Bronchial epithelial cell (primary cell): ENCODE results near the gene NDUFB7. TPM values are rescaled to one million over a fixed set of nuclear protein-coding genes. Genes with fewer than 3 reads are reported as not detected.
"Not testable (repeated sequence)": the region's sequence is repeated elsewhere in the genome, so short reads cannot be mapped to it uniquely, and the experiment has no call there.

ENCODE experiments used
- DNase-seq: peaks from one replicate; pipeline ENCODE4 v3.0.0-alpha.2; 2010; ENCODE audit warnings: low read depth
- FAIRE-seq: peaks from 2 replicates; lab custom pipeline; 2011; peaks lifted over from hg19 to GRCh38; lab: Jason Lieb, UNC
- H3K27me3 ChIP-seq: 2 replicates; pipeline ENCODE4 v1.5.1; 2011; ENCODE audit warnings: low read length; ENCODE audit not compliant: control insufficient read depth, insufficient read depth
- H3K36me3 ChIP-seq: 2 replicates; pipeline ENCODE4 v1.5.1; 2011; ENCODE audit warnings: low read length; ENCODE audit not compliant: control insufficient read depth, insufficient read depth
- H3K4me3 ChIP-seq: 2 replicates; pipeline ENCODE4 v1.5.1; 2011; ENCODE audit warnings: mild to moderate bottlenecking, low read depth, low read length, control low read depth
- total RNA-seq: library from RNA; depleted of rRNA; stranded (reverse); fragments of >200 nt; gene quantifications from 2 replicates; pipeline ENCODE4 v1.2.1, GENCODE V29; 2014
- TF ChIP-seq, protein P1 (sequence below): IDR thresholded peaks from 2 replicates; pipeline ENCODE4 v1.5.1; 2011; ENCODE audit warnings: mild to moderate bottlenecking, moderate library complexity, low read length, control low read depth, inconsistent platforms; ENCODE audit not compliant: insufficient read depth, severe bottlenecking

NDUFB7 gene
- total RNA-seq, 1 donor from 2014 or later = 192 TPM

DNA sequence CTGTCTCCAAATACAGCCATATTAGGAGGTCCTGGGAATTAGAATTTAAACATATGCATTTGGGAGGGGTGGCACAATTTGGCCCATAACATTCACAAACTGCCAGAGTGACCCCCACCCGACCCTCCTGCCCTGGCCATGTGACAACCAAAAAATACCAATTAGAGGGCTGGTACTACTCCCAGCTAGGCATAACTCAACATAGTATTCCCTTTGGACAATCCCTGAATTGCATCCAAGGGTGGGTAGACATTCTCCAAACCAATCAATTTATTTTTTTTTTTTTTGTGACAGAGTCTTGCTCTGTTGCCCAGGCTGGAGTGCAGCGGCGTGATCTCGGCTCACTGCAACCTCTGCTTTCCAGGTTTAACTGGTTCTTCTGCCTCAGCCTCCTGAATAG lies 40.8 kb upstream of the NDUFB7 start:
- FAIRE-seq (no peak), DNase-seq (no peak)
- H3K4me3 ChIP-seq = no peak overlapping the region
- TF ChIP-seq, protein P1, sequence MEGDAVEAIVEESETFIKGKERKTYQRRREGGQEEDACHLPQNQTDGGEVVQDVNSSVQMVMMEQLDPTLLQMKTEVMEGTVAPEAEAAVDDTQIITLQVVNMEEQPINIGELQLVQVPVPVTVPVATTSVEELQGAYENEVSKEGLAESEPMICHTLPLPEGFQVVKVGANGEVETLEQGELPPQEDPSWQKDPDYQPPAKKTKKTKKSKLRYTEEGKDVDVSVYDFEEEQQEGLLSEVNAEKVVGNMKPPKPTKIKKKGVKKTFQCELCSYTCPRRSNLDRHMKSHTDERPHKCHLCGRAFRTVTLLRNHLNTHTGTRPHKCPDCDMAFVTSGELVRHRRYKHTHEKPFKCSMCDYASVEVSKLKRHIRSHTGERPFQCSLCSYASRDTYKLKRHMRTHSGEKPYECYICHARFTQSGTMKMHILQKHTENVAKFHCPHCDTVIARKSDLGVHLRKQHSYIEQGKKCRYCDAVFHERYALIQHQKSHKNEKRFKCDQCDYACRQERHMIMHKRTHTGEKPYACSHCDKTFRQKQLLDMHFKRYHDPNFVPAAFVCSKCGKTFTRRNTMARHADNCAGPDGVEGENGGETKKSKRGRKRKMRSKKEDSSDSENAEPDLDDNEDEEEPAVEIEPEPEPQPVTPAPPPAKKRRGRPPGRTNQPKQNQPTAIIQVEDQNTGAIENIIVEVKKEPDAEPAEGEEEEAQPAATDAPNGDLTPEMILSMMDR = no peak
- no peaks in the 10 kb centered on the region for H3K36me3 ChIP-seq
- no peaks in the 10 kb centered on the region for H3K27me3 ChIP-seq

DNA sequence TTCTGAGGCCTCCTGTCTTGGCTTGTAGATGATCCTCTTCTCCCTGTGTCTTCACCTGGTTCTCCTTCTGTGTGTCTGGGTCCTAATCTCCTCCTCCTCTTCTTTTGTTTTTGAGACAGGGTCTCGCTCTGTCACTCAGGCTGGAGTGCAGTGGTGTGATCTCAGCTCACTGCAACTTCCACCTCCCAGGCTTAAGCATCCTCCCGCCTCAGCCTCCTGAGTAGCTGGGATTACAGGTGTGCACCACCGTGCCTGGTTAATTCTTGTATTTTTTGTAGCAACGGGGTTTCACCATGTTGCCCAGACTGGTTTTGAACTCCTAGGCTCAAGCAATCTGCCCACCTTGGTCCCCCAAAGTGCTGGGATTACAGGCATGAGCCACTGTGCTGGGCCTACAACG lies 40.4 kb upstream of the NDUFB7 start:
- not testable (repeated sequence) for H3K27me3 ChIP-seq, FAIRE-seq, DNase-seq, H3K4me3 ChIP-seq, H3K36me3 ChIP-seq

DNA sequence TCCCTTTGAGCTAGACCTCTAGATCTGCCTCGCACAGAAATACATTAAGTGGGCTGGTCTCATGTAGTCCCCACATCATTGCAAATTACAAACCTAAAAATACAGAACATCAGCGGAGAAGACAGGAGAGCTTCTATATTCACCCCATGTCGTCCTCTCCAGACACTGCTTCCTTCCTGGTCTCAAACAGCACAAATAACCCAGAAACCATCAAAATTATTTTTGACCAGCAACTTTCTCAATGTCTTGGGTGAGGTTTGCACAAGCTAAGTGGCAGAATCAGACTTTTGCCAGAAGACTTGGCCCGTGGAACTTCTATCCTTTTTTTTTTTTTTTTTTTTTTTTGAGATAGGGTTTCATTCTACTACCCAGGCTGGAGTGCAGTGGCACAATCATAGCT lies 39.2 kb upstream of the NDUFB7 start:
- TF ChIP-seq, protein P1 = no peak
- Histone ChIP-seq H3K27me3 (no peaks in the 10 kb centered on the region), H3K4me3 (no peak overlapping the region), H3K36me3 (no peaks in the 10 kb centered on the region)
- DNase-seq = no peak
- FAIRE-seq = no peak

DNA sequence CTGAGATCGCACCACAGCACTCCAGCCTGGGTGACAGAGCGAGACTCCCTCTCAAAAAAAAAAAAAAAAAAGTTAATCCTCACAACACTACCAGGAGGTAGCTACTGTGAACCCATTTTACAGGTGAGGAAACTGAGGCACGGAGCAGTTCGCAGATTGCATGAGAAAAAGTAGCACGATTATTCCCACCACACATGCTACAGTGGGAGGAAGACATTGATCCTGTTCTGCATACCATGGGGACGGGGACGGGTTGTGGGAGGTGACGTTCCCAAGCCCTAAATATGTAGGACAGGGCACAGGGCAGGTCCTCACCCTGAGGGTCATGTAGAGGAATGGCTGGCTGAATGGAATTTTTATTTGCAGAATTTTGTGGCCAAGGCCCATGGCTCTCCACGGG lies 34.8 kb upstream of the NDUFB7 start:
- H3K27me3 ChIP-seq = no peaks in the 10 kb centered on the region
- no peaks in the 10 kb centered on the region for H3K36me3 ChIP-seq
- FAIRE-seq = no peak
- DNase-seq = no peak
- H3K4me3 ChIP-seq = no peak overlapping the region
- TF ChIP-seq, protein P1 = no peak

DNA sequence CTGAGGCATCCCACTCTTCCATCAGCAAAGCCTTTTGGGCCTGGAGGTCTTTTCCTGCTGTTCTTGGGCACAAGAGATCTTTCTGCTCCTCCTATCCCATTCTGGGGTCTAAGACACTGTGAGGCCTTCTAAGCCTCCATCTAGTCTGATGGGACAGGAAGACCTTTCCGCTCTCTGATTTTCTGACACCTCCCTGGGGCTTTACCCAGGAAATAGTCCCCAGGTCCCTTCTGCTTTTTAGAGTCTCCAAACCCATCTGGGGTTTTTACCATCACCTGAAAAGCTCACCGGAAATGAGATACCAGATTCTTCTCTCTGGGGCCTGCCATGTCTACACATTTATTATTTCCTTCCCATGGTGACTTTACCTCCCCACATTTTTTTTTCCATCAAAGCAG lies 32.1 kb upstream of the NDUFB7 start:
- FAIRE-seq (no peak), DNase-seq (no peak)
- no peaks in the 10 kb centered on the region for H3K36me3 ChIP-seq
- TF ChIP-seq, protein P1 = no peak
- no peaks in the 10 kb centered on the region for H3K27me3 ChIP-seq
- no peak overlapping the region for H3K4me3 ChIP-seq

DNA sequence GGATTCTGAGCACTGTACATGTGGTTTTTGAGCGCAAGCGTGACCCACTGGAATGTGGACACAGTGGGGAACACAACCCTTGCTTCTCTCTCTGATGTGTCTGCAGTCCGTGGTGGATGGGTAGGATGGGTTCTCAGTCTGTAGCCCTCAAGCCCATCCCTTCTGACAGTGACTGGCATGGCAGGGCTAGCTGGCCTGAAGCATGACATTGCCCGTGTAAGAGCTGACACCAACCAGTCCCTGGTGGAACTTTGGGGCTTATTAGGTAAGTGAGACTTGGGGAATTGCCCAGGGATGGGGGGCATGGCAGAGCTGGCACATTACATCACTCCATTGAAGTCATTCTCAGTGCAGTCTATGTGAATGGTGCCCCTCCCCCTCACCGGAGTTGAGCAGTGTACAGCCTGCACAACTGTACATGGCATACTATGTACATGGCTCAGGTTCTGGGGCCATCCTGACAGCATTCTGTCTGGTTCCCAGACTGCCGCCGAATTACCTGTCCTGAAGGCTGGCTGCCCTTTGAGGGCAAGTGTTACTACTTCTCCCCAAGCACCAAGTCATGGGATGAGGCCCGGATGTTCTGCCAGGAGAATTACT lies 27.8 kb upstream of the NDUFB7 start:
- Histone ChIP-seq H3K27me3 (no peaks in the 10 kb centered on the region), H3K36me3 (no peaks in the 10 kb centered on the region), H3K4me3 (no peak overlapping the region)
- no peak for DNase-seq
- TF ChIP-seq, protein P1 = no peak
- no peak for FAIRE-seq
